NCI-H774 (cell line): Measurements from ENCODE around the gene FBLN2.

Source experiments
- DNase-seq: peaks from one replicate; lab custom pipeline; 2025; lab: John Stamatoyannopoulos, UW

The FBLN2 gene

GRCh38 chr3:13665582-13666226 lies 116.8 kb downstream of the FBLN2 start:
- DNase-seq = no peak

GRCh38 chr3:13666227-13666619 lies 117.3 kb downstream of the FBLN2 start:
- DNase-seq = no peak

GRCh38 chr3:13666781-13667709 lies 118.1 kb downstream of the FBLN2 start:
- DNase-seq = no peak

DNA sequence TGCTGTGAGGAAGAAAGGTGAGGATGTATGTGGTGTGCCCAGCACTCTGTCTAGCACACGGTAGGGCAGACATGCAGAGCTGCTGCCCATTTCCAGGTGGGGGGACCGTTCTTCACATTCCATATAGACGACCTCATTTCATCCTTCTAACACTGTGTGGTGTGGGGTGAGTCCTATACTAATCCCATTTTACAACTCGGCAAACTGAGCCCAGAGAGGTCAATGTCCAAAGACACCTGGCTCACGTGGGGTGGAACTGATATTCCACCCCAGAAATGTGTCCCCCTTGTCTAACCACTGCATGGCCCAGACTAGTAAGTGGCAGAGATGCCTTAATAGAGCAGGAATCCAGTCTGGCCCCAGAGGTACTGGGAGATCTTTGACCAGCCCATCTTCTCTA lies 119.2 kb downstream of the FBLN2 start:
- DNase-seq = no peak

GRCh38 chr3:13669457-13669856 lies 120.5 kb downstream of the FBLN2 start:
- no peak for DNase-seq

DNA sequence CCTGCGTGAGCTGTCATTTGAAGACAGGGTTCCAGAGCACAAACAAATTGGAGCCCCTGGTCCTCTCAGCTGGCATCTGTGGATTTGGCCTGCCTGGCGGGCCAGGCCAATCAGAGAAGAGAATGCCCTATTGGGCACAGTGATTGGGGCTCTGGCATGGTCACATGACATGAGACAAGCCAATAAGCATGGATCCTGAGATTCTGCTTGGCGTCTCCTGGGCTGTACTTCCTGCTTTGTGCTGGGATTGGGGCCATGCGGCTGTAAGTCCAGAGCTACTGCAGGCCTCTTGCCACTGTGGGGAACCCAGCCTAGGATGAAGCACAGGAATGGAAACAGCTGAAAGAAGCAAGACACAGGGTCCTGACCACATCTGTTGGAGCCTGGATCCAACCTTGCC lies 121.4 kb downstream of the FBLN2 start:
- DNase-seq = no peak

DNA sequence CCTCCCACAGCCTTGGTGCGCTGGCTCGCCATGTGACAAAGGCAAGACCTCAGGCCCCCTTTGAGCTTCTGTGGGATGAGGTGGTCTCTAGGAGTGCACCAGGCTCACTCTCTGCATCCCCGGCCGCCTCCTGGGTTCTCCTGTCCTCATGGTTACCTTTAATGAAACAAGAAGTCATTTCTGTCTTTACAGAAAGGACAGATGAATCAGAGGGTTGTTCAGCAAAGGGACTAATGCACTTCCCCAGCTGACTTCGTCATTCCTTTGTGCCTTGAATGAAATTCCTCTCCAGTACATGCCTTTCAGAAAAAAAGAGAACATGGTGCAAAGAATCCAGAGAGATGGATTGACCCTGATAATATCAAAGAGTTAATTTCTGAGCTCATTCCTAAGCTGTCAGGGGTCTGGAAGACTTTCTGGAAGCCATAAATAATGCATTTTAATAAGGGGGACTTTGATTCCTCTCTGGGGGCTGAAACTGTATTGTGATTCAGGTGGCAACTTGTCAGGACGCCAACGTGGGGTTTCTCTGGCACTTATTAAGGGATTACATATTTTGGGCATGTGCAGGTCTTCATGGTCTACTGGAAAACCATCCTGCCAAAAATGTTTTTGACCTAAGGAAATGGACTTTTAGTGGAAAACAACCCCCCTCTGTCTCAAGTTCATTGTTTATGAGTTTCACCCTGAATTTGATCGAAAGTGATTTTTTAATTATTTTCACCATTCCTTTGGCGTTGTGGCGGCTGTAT lies 122.7 kb downstream of the FBLN2 start:
- no peak for DNase-seq

- DNase-seq = no peak
Observed at GRCh38 chr3:13673207-13673606, 124.3 kb downstream of the FBLN2 start.

GRCh38 chr3:13674538-13675185 lies 125.7 kb downstream of the FBLN2 start:
- DNase-seq = no peak

- DNase-seq = no peak
Observed at GRCh38 chr3:13676356-13677017, 127.6 kb downstream of the FBLN2 start.

DNA sequence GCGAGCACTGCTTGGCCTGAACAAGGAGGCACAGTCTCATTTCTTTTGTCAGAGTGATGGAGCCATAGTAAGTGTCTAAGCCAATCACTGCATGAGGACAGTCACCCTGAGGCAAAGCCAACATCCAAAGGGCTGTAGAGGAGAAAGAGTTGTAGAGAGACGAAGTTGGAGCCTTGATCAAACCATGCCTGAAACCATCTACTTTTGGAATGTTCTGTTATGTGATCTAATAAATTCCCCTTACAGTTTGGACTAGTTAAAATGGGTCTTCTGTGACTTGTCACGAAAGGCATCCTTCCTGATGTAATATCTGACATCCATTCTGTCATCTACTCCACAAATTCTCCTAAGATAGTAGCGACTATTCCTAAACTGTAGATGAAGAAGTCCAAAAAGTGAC lies 128.3 kb downstream of the FBLN2 start:
- DNase-seq = no peak

DNA sequence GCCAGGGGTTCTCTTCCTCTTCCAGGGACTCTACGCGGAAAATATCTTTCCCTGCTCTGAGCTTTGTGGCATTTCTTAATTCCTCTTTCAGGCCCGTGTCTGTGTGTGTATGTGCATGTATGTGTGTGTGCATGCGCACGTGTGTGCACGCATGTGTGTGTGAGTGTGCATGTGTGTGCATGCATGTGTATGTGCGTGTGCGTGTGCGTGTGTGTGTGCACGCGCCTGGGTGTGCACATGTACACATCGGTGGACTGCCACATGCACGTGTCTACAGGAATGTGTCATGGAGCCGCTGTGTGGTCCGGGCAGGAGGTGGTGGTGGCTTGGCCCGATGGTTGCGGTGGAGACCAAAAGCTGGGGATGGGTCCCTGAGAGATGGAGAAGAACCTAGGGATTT lies 133.0 kb downstream of the FBLN2 start:
- no peak for DNase-seq

- DNase-seq = no peak
Observed at GRCh38 chr3:13682331-13683013, 133.5 kb downstream of the FBLN2 start.

GRCh38 chr3:13683288-13683687 lies 134.4 kb downstream of the FBLN2 start:
- DNase-seq = no peak

DNA sequence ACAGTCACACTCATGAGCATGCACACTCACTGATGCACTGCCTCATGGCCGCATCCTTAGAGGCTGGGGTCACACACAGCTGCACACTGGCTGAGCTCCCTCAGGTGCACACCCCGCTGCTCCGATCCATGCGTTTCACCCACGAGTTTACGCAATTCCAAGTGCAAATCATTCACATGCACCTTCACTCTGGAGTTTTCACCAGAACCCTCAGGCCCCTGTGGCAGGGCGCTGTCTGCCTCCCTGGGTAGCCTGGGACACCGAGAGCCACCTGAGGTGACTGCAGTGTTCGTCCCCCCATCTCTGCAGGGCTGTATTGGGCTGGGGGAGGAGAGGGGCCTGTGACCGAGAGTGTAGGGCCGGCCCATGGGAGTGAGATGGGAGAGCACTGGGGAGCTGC lies 134.8 kb downstream of the FBLN2 start:
- DNase-seq = no peak

DNA sequence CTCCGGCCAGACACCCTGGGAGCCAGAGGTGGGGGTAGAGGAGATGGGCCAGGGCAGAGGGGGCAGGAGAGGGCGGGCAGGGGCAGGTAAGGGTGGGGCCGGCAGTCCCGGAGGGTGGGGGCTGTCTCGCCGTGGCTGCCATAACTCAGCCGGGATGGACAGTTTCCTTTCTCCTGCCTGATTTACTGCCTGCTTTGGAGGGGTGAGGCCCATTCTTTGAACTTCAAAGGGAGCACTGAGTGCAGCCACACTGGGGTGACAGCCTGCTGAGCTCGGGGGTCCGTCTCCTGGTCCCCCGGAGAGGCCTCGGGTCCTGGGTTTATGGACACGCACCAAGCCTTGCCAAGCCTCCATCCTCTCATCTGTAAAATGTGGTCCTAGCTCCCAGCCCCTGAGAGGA lies 135.4 kb downstream of the FBLN2 start:
- no peak for DNase-seq

GRCh38 chr3:13684854-13685253 lies 135.9 kb downstream of the FBLN2 start:
- no peak for DNase-seq

GRCh38 chr3:13685721-13686120 lies 136.8 kb downstream of the FBLN2 start:
- DNase-seq = no peak

GRCh38 chr3:13686367-13687160 lies 137.6 kb downstream of the FBLN2 start:
- no peak for DNase-seq

- DNase-seq = no peak
Observed at GRCh38 chr3:13687517-13687943, 138.6 kb downstream of the FBLN2 start.
